Activated B cell treated with CpG ODN at 0.5 μM for 24 hours (primary cell): ENCODE results near the gene LENG1. TPM values are rescaled to one million over a fixed set of nuclear protein-coding genes. Genes with fewer than 3 reads are reported as not detected.
"Not testable (repeated sequence)": the region's sequence is repeated elsewhere in the genome, so short reads cannot be mapped to it uniquely, and the experiment has no call there.

Source experiments
- ATAC-seq: fragments of 200-7000 bp; cut with Tn5 transposase; one replicate; pipeline ENCODE4 v1.10.0; 2021; ENCODE audit warnings: low read depth, mild to moderate bottlenecking, moderate library complexity
- CTCF ChIA-PET: fragments of 350-600 bp; sonication (Branson Sonifier 250); formaldehyde crosslinking; loops from one replicate; lab custom pipeline; 2021; ENCODE audit warnings: antibody characterized with exemption; lab: Charles Lee
- POLR2A ChIA-PET: fragments of 350-600 bp; sonication (Branson Sonifier 250); formaldehyde crosslinking; loops from one replicate; lab custom pipeline; 2021; ENCODE audit warnings: antibody characterized with exemption; lab: Charles Lee
- DNase-seq: peaks from one replicate; pipeline ENCODE4 v3.0.0; 2022
- H3K27ac Mint-ChIP-seq: one replicate; pipeline ENCODE4 v1.8.0; 2020; ENCODE audit warnings: mixed read lengths
- H3K27me3 Mint-ChIP-seq: one replicate; pipeline ENCODE4 v1.8.0; 2021; ENCODE audit warnings: mixed read lengths
- H3K36me3 Mint-ChIP-seq: one replicate; pipeline ENCODE4 v1.8.0; 2021; ENCODE audit warnings: low read depth, mixed read lengths
- H3K4me1 Mint-ChIP-seq: one replicate; pipeline ENCODE4 v1.8.0; 2021; ENCODE audit warnings: mixed read lengths
- H3K4me3 Mint-ChIP-seq: one replicate; pipeline ENCODE4 v1.8.0; 2020; ENCODE audit warnings: mild to moderate bottlenecking, mixed read lengths
- H3K9me3 Mint-ChIP-seq: one replicate; pipeline ENCODE4 v1.8.0; 2020; ENCODE audit warnings: mixed read lengths
- intact Hi-C: fragments of 100-400 bp; cut with micrococcal nuclease; formaldehyde crosslinking; loops from one replicate; pipeline ENCODE4 v1.15.1; 2024
- total RNA-seq: library from RNA; stranded (reverse); gene quantifications from 2 replicates; pipeline ENCODE4 v1.2.3, GENCODE V29; 2022
- TF ChIP-seq, protein P1 (sequence below): fragments of 200-600 bp; IDR thresholded peaks from one replicate; pipeline ENCODE4 v1.8.0; 2022; ENCODE audit warnings: antibody characterized with exemption, mild to moderate bottlenecking

The LENG1 gene
- total RNA-seq, 1 donor from 2014 or later = 8.3 TPM

- CTCF ChIA-PET = interaction anchor here (1.2 kb wide), 1 partner anchor 12 kb away, joined by 3 read pairs; the partner anchor contains the start of gene MBOAT7
- H3K4me1 Mint-ChIP-seq = peaks cover 70% of the 10 kb centered on the region
Observed at GRCh38 chr19:54201980-54202379, 42.5 kb upstream of the LENG1 start.

GRCh38 chr19:54201172-54201701, 41.7 kb upstream of the LENG1 start:
- intact Hi-C loops = loop anchor here (1.0 to 2.0 kb wide), 4 partner anchors 39 to 1454 kb away; partner anchors contain the start of genes CNOT3, LENG8 and U2AF2
- no peaks in the 10 kb centered on the region for H3K27me3 Mint-ChIP-seq
- H3K9me3 Mint-ChIP-seq = no peaks in the 10 kb centered on the region
- no peak for DNase-seq
- peaks cover 63% of the 10 kb centered on the region for H3K4me1 Mint-ChIP-seq
- peak overlapping the region; percentile 99 for H3K27ac Mint-ChIP-seq
- H3K36me3 Mint-ChIP-seq = peaks cover 57% of the 10 kb centered on the region
- ChIA-PET POLR2A (interaction anchor here (0.6 to 6.5 kb wide), 20 partner anchors 8 to 1674 kb away, joined by 3 to 244 read pairs (median 6); partner anchors contain the start of genes CNOT3, LAIR1, LENG1 and LENG8), CTCF (interaction anchor here (1.2 kb wide), 1 partner anchor 12 kb away, joined by 3 read pairs; the partner anchor contains the start of gene MBOAT7)
- TF ChIP-seq, protein P1, sequence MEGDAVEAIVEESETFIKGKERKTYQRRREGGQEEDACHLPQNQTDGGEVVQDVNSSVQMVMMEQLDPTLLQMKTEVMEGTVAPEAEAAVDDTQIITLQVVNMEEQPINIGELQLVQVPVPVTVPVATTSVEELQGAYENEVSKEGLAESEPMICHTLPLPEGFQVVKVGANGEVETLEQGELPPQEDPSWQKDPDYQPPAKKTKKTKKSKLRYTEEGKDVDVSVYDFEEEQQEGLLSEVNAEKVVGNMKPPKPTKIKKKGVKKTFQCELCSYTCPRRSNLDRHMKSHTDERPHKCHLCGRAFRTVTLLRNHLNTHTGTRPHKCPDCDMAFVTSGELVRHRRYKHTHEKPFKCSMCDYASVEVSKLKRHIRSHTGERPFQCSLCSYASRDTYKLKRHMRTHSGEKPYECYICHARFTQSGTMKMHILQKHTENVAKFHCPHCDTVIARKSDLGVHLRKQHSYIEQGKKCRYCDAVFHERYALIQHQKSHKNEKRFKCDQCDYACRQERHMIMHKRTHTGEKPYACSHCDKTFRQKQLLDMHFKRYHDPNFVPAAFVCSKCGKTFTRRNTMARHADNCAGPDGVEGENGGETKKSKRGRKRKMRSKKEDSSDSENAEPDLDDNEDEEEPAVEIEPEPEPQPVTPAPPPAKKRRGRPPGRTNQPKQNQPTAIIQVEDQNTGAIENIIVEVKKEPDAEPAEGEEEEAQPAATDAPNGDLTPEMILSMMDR = no peak
- peak overlapping the region; percentile 100 for H3K4me3 Mint-ChIP-seq
- ATAC-seq = no peak

More at GRCh38 chr19:54201980-54202379, 42.5 kb upstream of the LENG1 start:
- H3K27ac Mint-ChIP-seq = peak overlapping the region; percentile 99
- ATAC-seq (no peak), DNase-seq (no peak)
- H3K4me3 Mint-ChIP-seq = peak overlapping the region; percentile 100
- H3K27me3 Mint-ChIP-seq = no peaks in the 10 kb centered on the region
- POLR2A ChIA-PET = interaction anchor here (2.4 to 6.5 kb wide), 3 partner anchors 8 to 42 kb away, joined by 19 to 244 read pairs (median 26); partner anchors contain the start of genes LENG1, MBOAT7 and TSEN34
- H3K9me3 Mint-ChIP-seq = no peaks in the 10 kb centered on the region
- intact Hi-C loops = loop anchor here (1.0 to 2.0 kb wide), 4 partner anchors 40 to 1453 kb away; partner anchors contain the start of genes CNOT3, LENG8 and U2AF2
- TF ChIP-seq, protein P1 = no peak
- peaks cover 64% of the 10 kb centered on the region for H3K36me3 Mint-ChIP-seq

DNA sequence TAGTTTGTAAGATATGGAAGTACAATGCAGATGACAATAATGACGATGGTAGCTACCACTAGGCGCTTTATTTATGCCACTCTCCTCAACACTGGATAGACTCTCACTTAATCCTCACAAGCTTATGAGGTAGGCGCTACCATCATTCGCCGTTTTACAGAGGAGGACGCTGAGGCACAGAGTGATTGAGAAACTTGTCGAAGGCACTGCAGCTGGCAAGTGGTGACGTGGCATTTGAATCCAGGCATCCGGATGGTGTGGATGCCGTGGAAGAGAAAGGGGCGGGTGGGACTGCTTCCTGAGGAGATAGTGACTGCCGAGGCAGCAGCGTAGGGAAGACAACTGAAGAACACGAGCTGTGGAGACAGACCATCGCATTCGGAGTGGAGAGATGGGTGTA, 39.9 kb upstream of the LENG1 start:
- CTCF ChIA-PET = interaction anchor here (0.7 kb wide), 1 partner anchor 10 kb away, joined by 3 read pairs; the partner anchor contains the start of gene MBOAT7
- DNase-seq = no peak
- TF ChIP-seq, protein P1 = no peak
- Mint-ChIP-seq H3K9me3 (no peaks in the 10 kb centered on the region), H3K36me3 (peaks cover 47% of the 10 kb centered on the region), H3K4me1 (peaks cover 47% of the 10 kb centered on the region), H3K27me3 (no peaks in the 10 kb centered on the region), H3K27ac (peak overlapping the region; percentile 50), H3K4me3 (peak overlapping the region; percentile 44)
- intact Hi-C loops = no loop called here
- ATAC-seq = no peak
- POLR2A ChIA-PET = interaction anchor here (0.7 to 6.5 kb wide), 7 partner anchors 9 to 249 kb away, joined by 3 to 244 read pairs (median 14); partner anchors contain the start of genes CNOT3, LENG8, MBOAT7 and PRPF31

DNA sequence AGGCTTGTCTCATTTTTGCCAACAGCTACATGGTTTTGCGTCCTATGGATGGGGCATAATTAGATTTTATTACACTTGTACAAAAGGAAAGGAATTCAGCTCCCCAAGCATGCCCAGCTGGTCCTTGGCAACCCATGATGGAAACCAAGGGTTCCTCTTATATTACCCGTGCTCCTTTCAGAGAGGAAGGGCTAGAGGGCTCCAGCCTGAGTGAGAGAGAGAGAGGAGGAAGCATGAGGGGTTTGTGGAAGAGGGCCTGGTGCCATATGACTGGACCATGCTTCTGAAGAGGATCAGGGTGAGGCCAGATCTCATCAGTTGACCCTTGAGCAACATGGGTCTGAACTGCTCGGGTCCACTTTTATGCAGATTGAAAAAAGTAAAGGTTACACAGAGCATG, 37.6 kb upstream of the LENG1 start:
- Mint-ChIP-seq H3K9me3 (no peaks in the 10 kb centered on the region), H3K27ac (no peak overlapping the region), H3K4me3 (no peak overlapping the region), H3K27me3 (no peaks in the 10 kb centered on the region), H3K36me3 (peaks cover 42% of the 10 kb centered on the region), H3K4me1 (peaks cover 30% of the 10 kb centered on the region)
- no peak for ATAC-seq
- no peak for DNase-seq
- POLR2A ChIA-PET = interaction anchor here (1.5 to 6.5 kb wide), 2 partner anchors 8 to 82 kb away, joined by 3 to 244 read pairs; partner anchors contain the start of genes MBOAT7, PRPF31, TFPT and TSEN34
- CTCF ChIA-PET = no interaction called here
- intact Hi-C loops = no loop called here
- TF ChIP-seq, protein P1 = no peak

- Mint-ChIP-seq H3K9me3 (no peaks in the 10 kb centered on the region), H3K4me3 (no peak overlapping the region), H3K36me3 (peaks cover 38% of the 10 kb centered on the region), H3K4me1 (peaks cover 30% of the 10 kb centered on the region), H3K27ac (no peak overlapping the region), H3K27me3 (no peaks in the 10 kb centered on the region)
- ChIA-PET CTCF (no interaction called here), POLR2A (interaction anchor here (1.5 kb wide), 1 partner anchor 81 kb away, joined by 3 read pairs; the partner anchor contains the start of genes PRPF31 and TFPT)
- no peak for DNase-seq
- ATAC-seq = no peak
- intact Hi-C loops = no loop called here
- TF ChIP-seq, protein P1 = no peak
Observed at GRCh38 chr19:54196536-54196935, 37.0 kb upstream of the LENG1 start.

- H3K4me3 Mint-ChIP-seq, CTCF ChIA-PET, H3K9me3 Mint-ChIP-seq, intact Hi-C loops, H3K27ac Mint-ChIP-seq, DNase-seq, H3K27me3 Mint-ChIP-seq, ATAC-seq: not testable (repeated sequence)
- POLR2A ChIA-PET = interaction anchor here (1.6 kb wide), 1 partner anchor 13 kb away, joined by 5 read pairs; no protein-coding TSS in a partner anchor
- H3K36me3 Mint-ChIP-seq = peaks cover 35% of the 10 kb centered on the region
- peaks cover 19% of the 10 kb centered on the region for H3K4me1 Mint-ChIP-seq
Observed at GRCh38 chr19:54194463-54194862, 34.9 kb upstream of the LENG1 start.
